Measurements from ENCODE around the gene ELMO1. TPM values are rescaled to one million over a fixed set of nuclear protein-coding genes. Genes with fewer than 3 reads are reported as not detected.

The ELMO1 gene
- total RNA-seq, 1 experiment from 2014 or later: 7.8 TPM

- H3K79me1 ChIP-seq (ENCODE audit: insufficient read depth, low read depth, low read length, poor library complexity, severe bottlenecking): no peaks in the 10 kb centered on the region
- H3K23me2 ChIP-seq (ENCODE audit: insufficient read length, low read depth, low read length, poor library complexity, severe bottlenecking): no peaks in the 10 kb centered on the region
- no peak overlapping the region for H3K27ac ChIP-seq (ENCODE audit: insufficient read length, low read depth, low read length)
- no peak overlapping the region for H2AFZ ChIP-seq (ENCODE audit: low read length)
- Mint-ChIP-seq H3K9me3 (no peaks in the 10 kb centered on the region), H3K36me3 (ENCODE audit: insufficient read depth in 1 of 3, low read depth in 3 of 3) (no peaks in the 10 kb centered on the region), H3K27ac (peak overlapping the region in 2 of 3 experiments; percentile 16 to 35; a peak in 2 of 7 replicates), H3K4me1 (peaks cover 9 to 23% of the 10 kb centered on the region in 2 experiments), H3K4me3 (no peak overlapping the region), H3K27me3 (ENCODE audit: low read depth) (no peaks in the 10 kb centered on the region)
- no peaks in the 10 kb centered on the region for H3K4me1 ChIP-seq (ENCODE audit: insufficient read depth, low read length)
- no peak overlapping the region for H3K18ac ChIP-seq (ENCODE audit: insufficient read length, low read depth, low read length)
- no peak overlapping the region for H3K56ac ChIP-seq (ENCODE audit: insufficient read length, low read depth, low read length)
- H2BK20ac ChIP-seq (ENCODE audit: low read depth, low read length, poor library complexity, severe bottlenecking): no peak overlapping the region
- no peak overlapping the region for H2AK5ac ChIP-seq (ENCODE audit: insufficient read length, low read length)
- no peak overlapping the region for H3K4ac ChIP-seq (ENCODE audit: low read depth, low read length)
- no peaks in the 10 kb centered on the region for H3K27me3 ChIP-seq (ENCODE audit: insufficient read depth, low read length)
- H3T11ph ChIP-seq (ENCODE audit: low read length): no peak overlapping the region
- TF ChIP-seq CTCF (conservative IDR thresholded peaks at IDR 0.05): no peak
- H4K5ac ChIP-seq (ENCODE audit: insufficient read length, low read depth, low read length): no peak overlapping the region
- H2BK15ac ChIP-seq (ENCODE audit: low read depth, low read length): no peak overlapping the region
- no peak overlapping the region for H4K8ac ChIP-seq (replicated peaks; ENCODE audit: insufficient read length, low read depth, low read length)
- no peak overlapping the region for H2BK5ac ChIP-seq (ENCODE audit: insufficient read length, low read length)
- no peak overlapping the region for H2BK12ac ChIP-seq (ENCODE audit: insufficient read length, low read depth, low read length)
- no peak for DNase-seq
- H4K20me1 ChIP-seq (ENCODE audit: control insufficient read depth, insufficient read depth, insufficient read length): no peaks in the 10 kb centered on the region
- H3K79me2 ChIP-seq (ENCODE audit: insufficient read depth, low read length): no peaks in the 10 kb centered on the region
- no peak overlapping the region for H3K4me2 ChIP-seq (ENCODE audit: insufficient read depth, insufficient read length, low read length)
- H3K9me3 ChIP-seq (ENCODE audit: control insufficient read depth, low read depth, low read length): no peaks in the 10 kb centered on the region
- H3K23ac ChIP-seq (ENCODE audit: insufficient read length, low read depth, low read length): no peak overlapping the region
- H3K14ac ChIP-seq (ENCODE audit: insufficient read depth, low read length): no peak overlapping the region; the same call in 1 of the 2 replicates
- H2BK120ac ChIP-seq (ENCODE audit: low read depth, low read length, poor library complexity, severe bottlenecking): no peak overlapping the region
- WGBS (ENCODE audit: extremely low coverage, insufficient read length, low lambda C conversion rate): no CpG with 5 or more reads among the region's 16 CpGs
- no peak overlapping the region for H4K91ac ChIP-seq (ENCODE audit: insufficient read length, low read depth, low read length)
- H3K9ac ChIP-seq (ENCODE audit: extremely low read depth, insufficient read length, low read length): no peak overlapping the region
Measured at GRCh38 chr7:37342688-37343471, 105.8 kb downstream of the ELMO1 start.
